Endothelial cell of umbilical vein (primary cell): Measurements from ENCODE around the gene PMIS2. TPM values are rescaled to one million over a fixed set of nuclear protein-coding genes. Genes with fewer than 3 reads are reported as not detected.

Source experiments
- BruUV-seq: library from RNA; stranded (reverse); fragments of 400-500 nt; replicated peaks from 2 replicates; lab custom pipeline; 2021; lab: Mats Ljungman, UMichigan
- CTCF ChIA-PET: fragments of 300-600, 350-600 bp; sonication (Branson Sonifier 250); formaldehyde crosslinking; loops from one replicate; lab custom pipeline; 2021; ENCODE audit warnings: antibody characterized with exemption, inconsistent platforms; lab: Charles Lee
- POLR2A ChIA-PET: fragments of 300-600, 350-600 bp; sonication (Branson Sonifier 250); formaldehyde crosslinking; loops from one replicate; lab custom pipeline; 2021; ENCODE audit warnings: antibody characterized with exemption, inconsistent platforms; lab: Charles Lee
- DNase-seq: peaks from one replicate; pipeline ENCODE4 v3.0.0-alpha.2; 2011; ENCODE audit warnings: low read depth, low spot score
- FAIRE-seq: peaks from 2 replicates; lab custom pipeline; 2011; peaks lifted over from hg19 to GRCh38; lab: Jason Lieb, UNC
- H2AFZ ChIP-seq: 2 replicates; pipeline ENCODE4 v1.6.0; 2012; ENCODE audit warnings: low read depth, low read length, control low read depth, inconsistent platforms
- H3K27ac ChIP-seq: 2 replicates; pipeline ENCODE4 v1.5.1; 2011; ENCODE audit warnings: low read depth, mild to moderate bottlenecking, control low read depth, low read length, moderate library complexity; ENCODE audit not compliant: insufficient read depth
- H3K27me3 ChIP-seq, 2 experiments: 2 replicates each; pipeline versions ENCODE4 v1.6.0 to v1.6.1; 2011; ENCODE audit warnings: low read length in 2 of 2, mixed read lengths in 1 of 2; ENCODE audit not compliant: control insufficient read depth in 2 of 2, insufficient read depth in 2 of 2
- H3K36me3 ChIP-seq, 2 experiments: 2 replicates in 1 of 2; 3 replicates in 1 of 2; pipeline ENCODE4 v1.5.1; 2011; ENCODE audit warnings: low read length in 2 of 2, mild to moderate bottlenecking in 1 of 2, moderate library complexity in 1 of 2; ENCODE audit not compliant: control insufficient read depth in 2 of 2, insufficient read depth in 2 of 2; ENCODE audit errors: extremely low read depth in 1 of 2
- H3K4me1 ChIP-seq: 3 replicates; pipeline ENCODE4 v1.5.1; 2011; ENCODE audit warnings: mild to moderate bottlenecking, low read length; ENCODE audit not compliant: control insufficient read depth, insufficient read depth; ENCODE audit errors: extremely low read depth
- H3K4me2 ChIP-seq: 2 replicates; pipeline ENCODE4 v1.6.1; 2011; ENCODE audit warnings: low read length, control low read depth, mixed read lengths; ENCODE audit not compliant: insufficient read depth
- H3K4me3 ChIP-seq, 3 experiments: fragments of 200-600 bp in 1 of 3; sonication (generic), shearing (Covaris generic) in 1 of 3; replicated peaks in 1 of 3; 2 replicates each; pipeline ENCODE4 v1.5.1; 2011 to 2016; ENCODE audit warnings: control low read depth in 3 of 3, low read length in 3 of 3, mild to moderate bottlenecking in 2 of 3, inconsistent platforms in 1 of 3, low read depth in 1 of 3, moderate library complexity in 1 of 3; ENCODE audit not compliant: insufficient read depth in 1 of 3
- H3K79me2 ChIP-seq: 2 replicates; pipeline ENCODE4 v1.6.0; 2012; ENCODE audit warnings: low read length, inconsistent platforms; ENCODE audit not compliant: control insufficient read depth, insufficient read depth
- H3K9ac ChIP-seq: replicated peaks from 2 replicates; pipeline ENCODE3; 2011; ENCODE audit warnings: low read length, control low read depth; ENCODE audit not compliant: insufficient read depth; ENCODE audit errors: extremely low read depth
- H3K9me1 ChIP-seq: replicated peaks from 3 replicates; pipeline ENCODE4 v1.6.0; 2011; ENCODE audit warnings: mild to moderate bottlenecking, low read length; ENCODE audit not compliant: control insufficient read depth, insufficient read depth; ENCODE audit errors: extremely low read depth
- H3K9me3 ChIP-seq: replicated peaks from 2 replicates; pipeline ENCODE4 v1.5.1; 2012; ENCODE audit warnings: low read length, inconsistent platforms; ENCODE audit not compliant: control insufficient read depth, insufficient read depth
- H4K20me1 ChIP-seq: replicated peaks from 2 replicates; pipeline ENCODE3; 2011; ENCODE audit warnings: mild to moderate bottlenecking, low read length; ENCODE audit not compliant: control insufficient read depth, insufficient read depth; ENCODE audit errors: extremely low read depth
- EZH2 ChIP-seq: IDR thresholded peaks from 2 replicates; pipeline ENCODE4 v1.6.1; 2012; ENCODE audit warnings: borderline replicate concordance, low read depth, mild to moderate bottlenecking, moderate library complexity, low read length, inconsistent platforms; ENCODE audit not compliant: severe bottlenecking
- FOS ChIP-seq: IDR thresholded peaks from 2 replicates; pipeline ENCODE4 v1.6.1; 2011; ENCODE audit warnings: mild to moderate bottlenecking, low read length, moderate library complexity, borderline replicate concordance; ENCODE audit not compliant: insufficient read depth
- GATA2 ChIP-seq: IDR thresholded peaks from 2 replicates; pipeline ENCODE4 v1.7.0; 2011; ENCODE audit warnings: low read depth, mild to moderate bottlenecking, moderate library complexity, mixed read lengths, low read length; ENCODE audit not compliant: insufficient read length, insufficient read depth
- JUN ChIP-seq: IDR thresholded peaks from 2 replicates; pipeline ENCODE4 v1.6.1; 2011; ENCODE audit warnings: borderline replicate concordance, low read depth; ENCODE audit not compliant: insufficient read length, insufficient read depth
- MYC ChIP-seq: IDR thresholded peaks from one replicate; pipeline ENCODE4 v1.6.1; 2011; ENCODE audit warnings: mild to moderate bottlenecking, low read depth, low read length
- POLR2A ChIP-seq: IDR thresholded peaks from 2 replicates; pipeline ENCODE4 v1.6.1; 2012; ENCODE audit warnings: low read depth, mild to moderate bottlenecking, control low read depth, low read length
- POLR2AphosphoS5 ChIP-seq: IDR thresholded peaks from 2 replicates; pipeline ENCODE4 v1.6.1; 2012; ENCODE audit warnings: low read depth, mild to moderate bottlenecking, control low read depth, low read length, moderate library complexity; ENCODE audit not compliant: insufficient read depth
- dilution Hi-C: fragments of 300-500 bp; cut with MboI; formaldehyde crosslinking; loops from one replicate; pipeline ENCODE4 v1.15.0; 2019; ENCODE audit warnings: low sequenced_read_pairs; ENCODE audit not compliant: extremely low pct_ligation_motif_present
- intact Hi-C: fragments of 100-400 bp; cut with micrococcal nuclease; formaldehyde crosslinking; loops from one replicate; pipeline ENCODE4 v1.10.0; 2022
- polyA plus RNA-seq, 4 experiments: library from polyadenylated mRNA; depleted of rRNA in 3 of 4; stranded (reverse) in 3 of 4; unstranded in 1 of 4; fragments of >200 nt; gene quantifications; 2 replicates each; pipeline versions ENCODE4 v1.2.1 to v1.2.3, GENCODE V29; 2011 to 2012; ENCODE audit warnings: missing spikeins in 1 of 4
- total RNA-seq: library from RNA; stranded (reverse); gene quantifications from 2 replicates; pipeline ENCODE4 v1.2.3, GENCODE V29; 2021
- TF ChIP-seq, protein P1 (sequence below): IDR thresholded peaks from 2 replicates; pipeline ENCODE4 v1.6.1; 2011; ENCODE audit not compliant: insufficient read depth, insufficient read length
- TF ChIP-seq, protein P2 (sequence below), 2 donors: IDR thresholded peaks; 1 replicate in 1 of 2; 2 replicates in 1 of 2; pipeline ENCODE4 v1.5.1; 2011; ENCODE audit warnings: low read length in 2 of 2, mild to moderate bottlenecking in 2 of 2, moderate library complexity in 2 of 2, control low read depth in 1 of 2, inconsistent platforms in 1 of 2, low read depth in 1 of 2; ENCODE audit not compliant: insufficient read depth in 1 of 2; ENCODE audit errors: extremely low read depth in 1 of 2

The PMIS2 gene
- total and polyA plus RNA-seq, 2 donors (not counting 3 experiments of a cell fraction or from before 2014, with no cell fraction given) = not detected

DNA sequence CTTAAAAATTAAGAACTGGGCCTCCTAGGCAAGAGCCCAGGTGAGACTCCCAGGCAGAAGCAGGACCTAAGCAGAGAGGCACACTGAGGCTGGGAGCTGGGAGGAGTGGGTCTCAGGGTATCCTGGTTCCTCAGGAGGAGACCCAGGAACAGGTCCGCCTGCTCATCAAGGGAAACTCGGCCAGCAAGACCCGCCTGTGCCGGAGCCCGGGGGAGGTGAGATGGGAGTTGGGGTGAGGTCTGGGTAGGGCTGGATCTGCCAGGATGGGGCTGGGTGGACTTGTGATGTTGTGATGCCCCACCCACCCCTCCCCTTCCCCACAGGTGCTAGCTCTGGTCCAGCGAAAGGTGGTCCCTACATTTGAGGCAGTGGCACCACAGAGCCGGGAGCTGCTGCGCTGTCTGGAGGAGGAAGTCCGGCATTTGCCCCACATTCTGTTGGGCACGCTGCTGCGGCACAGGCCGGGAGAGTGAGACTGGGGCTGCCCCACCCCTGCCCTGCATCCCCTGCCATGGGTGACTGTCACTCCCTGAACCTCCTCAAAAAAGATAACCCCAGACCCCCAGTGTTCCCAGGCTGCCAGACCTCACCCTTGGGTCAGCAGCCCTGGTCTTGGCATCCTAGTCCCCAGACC, 33.4 kb downstream of the PMIS2 start:
- no peak for FAIRE-seq
- CTCF ChIA-PET = no interaction called here

More for the DNA sequence above, 33.4 kb downstream of the PMIS2 start:
- Histone ChIP-seq H3K79me2 (no peaks in the 10 kb centered on the region), H3K27ac (no peak overlapping the region), H3K4me1 (no peaks in the 10 kb centered on the region), H3K4me3 (no peak overlapping the region), H4K20me1 (no peaks in the 10 kb centered on the region), H3K4me2 (no peak overlapping the region), H3K36me3 (peaks cover 0 to 6% of the 10 kb centered on the region in 2 experiments), H2AFZ (no peak overlapping the region), H3K9me3 (no peaks in the 10 kb centered on the region), H3K9me1 (no peaks in the 10 kb centered on the region), H3K27me3 (no peaks in the 10 kb centered on the region), H3K9ac (no peak overlapping the region)
- POLR2A ChIA-PET = no interaction called here
- TF ChIP-seq MYC (no peak), GATA2 (no peak), FOS (no peak), POLR2A (no peak), JUN (no peak), POLR2AphosphoS5 (no peak), EZH2 (no peak)
- TF ChIP-seq, protein P1, sequence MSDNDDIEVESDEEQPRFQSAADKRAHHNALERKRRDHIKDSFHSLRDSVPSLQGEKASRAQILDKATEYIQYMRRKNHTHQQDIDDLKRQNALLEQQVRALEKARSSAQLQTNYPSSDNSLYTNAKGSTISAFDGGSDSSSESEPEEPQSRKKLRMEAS = no peak
- TF ChIP-seq, protein P2, sequence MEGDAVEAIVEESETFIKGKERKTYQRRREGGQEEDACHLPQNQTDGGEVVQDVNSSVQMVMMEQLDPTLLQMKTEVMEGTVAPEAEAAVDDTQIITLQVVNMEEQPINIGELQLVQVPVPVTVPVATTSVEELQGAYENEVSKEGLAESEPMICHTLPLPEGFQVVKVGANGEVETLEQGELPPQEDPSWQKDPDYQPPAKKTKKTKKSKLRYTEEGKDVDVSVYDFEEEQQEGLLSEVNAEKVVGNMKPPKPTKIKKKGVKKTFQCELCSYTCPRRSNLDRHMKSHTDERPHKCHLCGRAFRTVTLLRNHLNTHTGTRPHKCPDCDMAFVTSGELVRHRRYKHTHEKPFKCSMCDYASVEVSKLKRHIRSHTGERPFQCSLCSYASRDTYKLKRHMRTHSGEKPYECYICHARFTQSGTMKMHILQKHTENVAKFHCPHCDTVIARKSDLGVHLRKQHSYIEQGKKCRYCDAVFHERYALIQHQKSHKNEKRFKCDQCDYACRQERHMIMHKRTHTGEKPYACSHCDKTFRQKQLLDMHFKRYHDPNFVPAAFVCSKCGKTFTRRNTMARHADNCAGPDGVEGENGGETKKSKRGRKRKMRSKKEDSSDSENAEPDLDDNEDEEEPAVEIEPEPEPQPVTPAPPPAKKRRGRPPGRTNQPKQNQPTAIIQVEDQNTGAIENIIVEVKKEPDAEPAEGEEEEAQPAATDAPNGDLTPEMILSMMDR (IDR thresholded peaks at IDR 0.05; ENCODE audit: extremely low read depth in 1 of 2, insufficient read depth in 1 of 2, low read depth in 1 of 2, low read length in 2 of 2) = no peak
- dilution Hi-C loops = no loop called here
- no TSS peak for BruUV-seq
- DNase-seq = no peak
- intact Hi-C loops = no loop called here
